Spleen (tissue), 11 donors: ENCODE results near the gene ZBTB49. TPM values are rescaled to one million over a fixed set of nuclear protein-coding genes. Genes with fewer than 3 reads are reported as not detected.

Experiments
- DNase-seq: peaks from one replicate; pipeline ENCODE4 v3.0.0-alpha.2; 2020
- H3K27ac ChIP-seq, 8 donors: fragments of 200-600 bp; sonication (generic) in 7 of 8; 1 replicate in 4 of 8; 2 replicates in 4 of 8; pipeline versions ENCODE4 v1.5.0 to v1.8.0; 2016 to 2021; ENCODE audit warnings: inconsistent platforms in 4 of 8, mild to moderate bottlenecking in 4 of 8, moderate library complexity in 1 of 8
- H3K27me3 ChIP-seq, 7 donors: fragments of 200-600 bp; sonication (generic) in 6 of 7; replicated peaks in 1 of 7; 1 replicate in 4 of 7; 2 replicates in 3 of 7; pipeline versions ENCODE4 v1.5.0 to v1.8.0; 2016 to 2021; ENCODE audit warnings: inconsistent platforms in 3 of 7, mild to moderate bottlenecking in 1 of 7
- H3K36me3 ChIP-seq, 6 donors: fragments of 200-600 bp; sonication (generic) in 5 of 6; 1 replicate in 4 of 6; 2 replicates in 2 of 6; pipeline versions ENCODE4 v1.5.0 to v1.8.0; 2016 to 2021; ENCODE audit warnings: inconsistent platforms in 2 of 6
- H3K4me1 ChIP-seq, 6 donors: fragments of 200-600 bp; sonication (generic) in 5 of 6; 1 replicate in 3 of 6; 2 replicates in 3 of 6; pipeline versions ENCODE4 v1.5.0 to v1.8.0; 2016 to 2021; ENCODE audit warnings: inconsistent platforms in 3 of 6
- H3K4me3 ChIP-seq, 8 donors: fragments of 200-600 bp; sonication (generic) in 7 of 8; 1 replicate in 4 of 8; 2 replicates in 4 of 8; pipeline versions ENCODE4 v1.5.0 to v1.8.0; 2016 to 2021; ENCODE audit warnings: inconsistent platforms in 4 of 8, mild to moderate bottlenecking in 4 of 8, moderate library complexity in 2 of 8
- H3K9me3 ChIP-seq, 8 donors: fragments of 200-600 bp; sonication (generic) in 7 of 8; 1 replicate in 4 of 8; 2 replicates in 4 of 8; pipeline versions ENCODE4 v1.5.0 to v1.8.0; 2016 to 2021; ENCODE audit warnings: inconsistent platforms in 4 of 8
- POLR2A ChIP-seq, 3 donors: fragments of 450-650 bp; IDR thresholded peaks; one replicate each; pipeline ENCODE4 v1.5.1; 2017; ENCODE audit warnings: antibody characterized with exemption in 3 of 3, mild to moderate bottlenecking in 1 of 3
- POLR2AphosphoS5 ChIP-seq, 3 donors: sonication (generic); formaldehyde crosslinking; IDR thresholded peaks; one replicate each; pipeline ENCODE4 v1.5.1; 2017; ENCODE audit warnings: antibody characterized with exemption in 3 of 3
- WGBS, 5 donors: extraction: QIAGEN DNeasy Blood & Tissue Kit in 3 of 5; methylation state at CpG; one replicate each; pipeline versions ENCODE4 v1.1.5 to v1.1.7; 2013 to 2018; 5-methylcytosine and 5-hydroxymethylcytosine counted together
- intact Hi-C: fragments of 100-400 bp; cut with DNase I; formaldehyde crosslinking; loops from one replicate; pipeline ENCODE4 v1.15.0; 2023; ENCODE audit warnings: low total_unique reads
- polyA plus RNA-seq, 3 donors: library from polyadenylated mRNA; stranded (reverse); fragments of 200-250 nt; gene quantifications; one replicate each; pipeline ENCODE4 v1.2.1, GENCODE V29; 2013
- total RNA-seq, 7 donors: library from RNA; depleted of rRNA in 3 of 7; stranded (reverse); fragments of >200 nt in 3 of 7; fragmentation: NEBNext Ultra II Directional in 4 of 7; extraction: Animal tissue kit (Norgen Biotek cat#: 25700) in 4 of 7; gene quantifications; one replicate each; pipeline versions ENCODE4 v1.1.0 to v1.2.1, GENCODE V29; 2016 to 2021
- TF ChIP-seq, protein P1 (sequence below), 11 experiments: fragments of 200-600 bp in 7 of 11; fragments of 450-650 bp in 4 of 11; sonication (generic) in 4 of 11; IDR thresholded peaks in 8 of 11; conservative IDR thresholded peaks in 3 of 11; 1 replicate in 7 of 11; 2 replicates in 4 of 11; pipeline versions ENCODE4 v1.4.0 to v1.8.0; 2016 to 2021; ENCODE audit warnings: antibody characterized with exemption in 11 of 11, inconsistent platforms in 4 of 11, mild to moderate bottlenecking in 1 of 11
- donor health status: healthy with polysubstance abuse.
- donor health status: DM: no; HTN: no; CAD: no; lungs with moderate emphysema.
- donor health status: DM: no; HTN: no; CAD: no.
- donor health status: Bipolar disorder and iron deficiency.
- donor health status: healthy.
- donor health status: DM: no; HTN: no; CAD: no.
- donor health status: DM: yes; HTN: yes; CAD: no.

ZBTB49 gene
- total and polyA plus RNA-seq, 10 donors = 2.7 to 25.4 (median 10.8) TPM

DNA sequence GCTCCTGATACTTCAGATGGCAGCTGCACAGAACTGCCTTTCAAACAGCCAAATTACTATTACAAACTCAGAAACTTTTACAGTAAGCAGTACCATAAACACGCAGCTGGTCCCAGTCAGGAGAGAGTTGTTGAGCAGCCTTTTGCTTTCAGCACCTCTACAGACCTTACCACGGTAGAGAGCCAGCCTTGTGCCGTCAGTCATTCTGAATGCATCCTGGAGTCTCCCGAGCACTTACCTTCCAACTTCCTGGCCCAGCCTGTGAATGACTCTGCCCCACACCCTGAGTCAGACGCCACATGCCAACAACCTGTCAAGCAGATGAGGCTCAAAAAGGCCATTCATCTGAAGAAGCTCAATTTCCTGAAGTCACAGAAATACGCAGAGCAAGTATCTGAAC, 12.4 kb downstream of the ZBTB49 start:
- Histone ChIP-seq H3K36me3 (peaks cover 0 to 87% (median 35%) of the 10 kb centered on the region in 6 donors), H3K4me1 (no peaks in the 10 kb centered on the region), H3K27ac (no peak overlapping the region), H3K4me3 (no peak overlapping the region), H3K9me3 (no peaks in the 10 kb centered on the region), H3K27me3 (no peaks in the 10 kb centered on the region)
- no peak for DNase-seq
- TF ChIP-seq POLR2AphosphoS5 (IDR thresholded peaks at IDR 0.05) (no peak), POLR2A (IDR thresholded peaks at IDR 0.05) (no peak)
- TF ChIP-seq, protein P1, sequence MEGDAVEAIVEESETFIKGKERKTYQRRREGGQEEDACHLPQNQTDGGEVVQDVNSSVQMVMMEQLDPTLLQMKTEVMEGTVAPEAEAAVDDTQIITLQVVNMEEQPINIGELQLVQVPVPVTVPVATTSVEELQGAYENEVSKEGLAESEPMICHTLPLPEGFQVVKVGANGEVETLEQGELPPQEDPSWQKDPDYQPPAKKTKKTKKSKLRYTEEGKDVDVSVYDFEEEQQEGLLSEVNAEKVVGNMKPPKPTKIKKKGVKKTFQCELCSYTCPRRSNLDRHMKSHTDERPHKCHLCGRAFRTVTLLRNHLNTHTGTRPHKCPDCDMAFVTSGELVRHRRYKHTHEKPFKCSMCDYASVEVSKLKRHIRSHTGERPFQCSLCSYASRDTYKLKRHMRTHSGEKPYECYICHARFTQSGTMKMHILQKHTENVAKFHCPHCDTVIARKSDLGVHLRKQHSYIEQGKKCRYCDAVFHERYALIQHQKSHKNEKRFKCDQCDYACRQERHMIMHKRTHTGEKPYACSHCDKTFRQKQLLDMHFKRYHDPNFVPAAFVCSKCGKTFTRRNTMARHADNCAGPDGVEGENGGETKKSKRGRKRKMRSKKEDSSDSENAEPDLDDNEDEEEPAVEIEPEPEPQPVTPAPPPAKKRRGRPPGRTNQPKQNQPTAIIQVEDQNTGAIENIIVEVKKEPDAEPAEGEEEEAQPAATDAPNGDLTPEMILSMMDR (IDR thresholded peaks at IDR 0.05 in 8 of 11, conservative IDR thresholded peaks at IDR 0.05 in 3 of 11) = no peak
- 66 to 76% (median 70%) methylated on average over 6 of the region's 6 CpGs for WGBS, 5 donors
- intact Hi-C loops = no loop called here

DNA sequence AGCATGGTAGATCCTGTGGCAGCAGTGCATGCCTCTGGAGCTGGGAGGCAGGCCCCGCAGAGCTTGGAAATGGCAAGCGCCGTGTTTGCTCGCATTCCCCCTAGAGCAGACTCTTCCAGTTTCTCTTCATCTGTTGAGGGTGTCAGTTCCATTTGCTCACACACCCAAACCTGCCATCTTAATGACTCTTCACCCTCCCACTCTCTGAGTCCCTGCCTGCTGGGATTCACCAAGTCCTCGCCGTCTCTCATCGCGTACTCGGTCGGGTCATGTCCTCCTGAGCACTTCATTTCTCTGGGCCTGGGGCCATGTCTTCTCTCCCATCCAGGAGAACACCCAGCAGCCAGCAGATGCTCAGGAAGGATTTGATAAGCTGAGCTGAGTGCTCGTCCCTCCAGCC, 16.9 kb downstream of the ZBTB49 start:
- TF ChIP-seq POLR2A (IDR thresholded peaks at IDR 0.05) = no peak
- TF ChIP-seq, protein P1 (IDR thresholded peaks at IDR 0.05 in 8 of 11, conservative IDR thresholded peaks at IDR 0.05 in 3 of 11) = no peak
- TF ChIP-seq POLR2AphosphoS5 (IDR thresholded peaks at IDR 0.05) = no peak
- intact Hi-C loops = no loop called here
- Histone ChIP-seq H3K36me3 (peaks cover 0 to 83% (median 25%) of the 10 kb centered on the region in 6 donors), H3K4me1 (no peaks in the 10 kb centered on the region), H3K4me3 (no peak overlapping the region), H3K27ac (no peak overlapping the region), H3K27me3 (no peaks in the 10 kb centered on the region), H3K9me3 (no peaks in the 10 kb centered on the region)
- no peak for DNase-seq
- WGBS, 5 donors = 95 to 97% (median 97%) methylated on average over 11 of the region's 11 CpGs

DNA sequence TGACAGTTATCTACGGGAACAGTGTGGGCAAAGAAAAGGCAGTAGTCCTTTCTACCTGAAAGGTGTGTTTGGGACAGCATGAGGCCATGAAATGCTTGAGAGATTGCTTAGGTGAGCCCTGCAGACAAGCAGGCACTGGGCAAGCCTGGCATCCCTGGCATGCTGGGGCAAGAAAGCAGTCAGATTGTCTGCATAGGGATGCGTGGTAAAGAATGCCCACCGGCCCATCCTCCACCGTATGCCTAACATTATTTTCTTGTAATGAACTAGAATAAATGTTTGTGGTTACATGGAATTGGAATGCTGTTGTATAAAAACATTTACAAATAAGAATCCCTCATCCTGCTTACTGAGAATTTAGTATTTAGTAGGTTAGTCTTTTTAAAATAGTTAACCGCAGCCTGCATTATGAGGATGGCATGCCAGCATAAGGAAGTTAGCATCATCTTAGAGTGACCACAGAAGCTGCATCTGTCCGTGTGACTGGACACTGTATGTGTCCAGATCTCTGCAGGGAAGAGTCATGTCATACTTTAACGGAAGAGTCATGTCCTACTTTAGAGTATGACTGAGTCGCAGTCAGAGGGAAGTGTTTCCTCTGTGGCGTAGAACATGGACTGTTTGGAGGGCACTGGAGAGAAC, 18.9 kb downstream of the ZBTB49 start:
- Histone ChIP-seq H3K9me3 (no peaks in the 10 kb centered on the region), H3K36me3 (peaks cover 0 to 82% (median 29%) of the 10 kb centered on the region in 6 donors), H3K4me1 (no peaks in the 10 kb centered on the region), H3K27ac (no peak overlapping the region), H3K27me3 (no peaks in the 10 kb centered on the region), H3K4me3 (no peak overlapping the region)
- WGBS, 5 donors = 88 to 97% (median 94%) methylated on average over 9 of the region's 9 CpGs
- TF ChIP-seq, protein P1 (IDR thresholded peaks at IDR 0.05 in 8 of 11, conservative IDR thresholded peaks at IDR 0.05 in 3 of 11) = no peak
- TF ChIP-seq POLR2AphosphoS5 (IDR thresholded peaks at IDR 0.05) (no peak), POLR2A (IDR thresholded peaks at IDR 0.05) (no peak)
- DNase-seq = no peak
- intact Hi-C loops = no loop called here

DNA sequence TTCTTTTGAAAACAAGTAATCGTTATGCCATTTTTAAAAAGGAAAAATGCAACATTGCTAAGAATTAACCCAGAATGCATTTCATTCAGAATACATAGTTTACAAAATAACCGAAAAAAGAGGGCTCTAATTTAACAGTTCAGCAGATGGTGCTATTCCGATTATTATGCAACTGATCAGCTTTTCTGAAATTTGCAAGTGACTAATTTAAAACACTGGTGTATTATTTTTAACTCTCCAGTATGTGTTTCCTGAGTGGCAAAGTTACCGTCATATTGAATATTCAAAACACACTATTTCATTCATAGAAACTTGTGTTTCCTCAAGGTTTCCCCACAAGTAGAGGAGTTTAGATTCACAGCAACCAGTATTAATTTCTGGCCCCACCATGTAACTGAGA, 21.1 kb downstream of the ZBTB49 start:
- H3K36me3 ChIP-seq = peaks cover 0 to 86% (median 45%) of the 10 kb centered on the region in 6 donors
- no peaks in the 10 kb centered on the region for H3K9me3 ChIP-seq
- no peak overlapping the region for H3K4me3 ChIP-seq
- H3K27me3 ChIP-seq = no peaks in the 10 kb centered on the region
- H3K4me1 ChIP-seq = no peaks in the 10 kb centered on the region
- no peak for DNase-seq
- 70 to 86% (median 83%) methylated on average over 4 of the region's 4 CpGs for WGBS, 5 donors
- H3K27ac ChIP-seq = no peak overlapping the region
- TF ChIP-seq, protein P1 (IDR thresholded peaks at IDR 0.05 in 8 of 11, conservative IDR thresholded peaks at IDR 0.05 in 3 of 11) = no peak
- TF ChIP-seq POLR2AphosphoS5 (IDR thresholded peaks at IDR 0.05) = no peak
- TF ChIP-seq POLR2A (IDR thresholded peaks at IDR 0.05) = no peak
- intact Hi-C loops = no loop called here
